ELF-1 (cell line): ENCODE data around the gene RIPK4.

ENCODE experiments used
- DNase-seq: peaks from one replicate; pipeline ENCODE4 v3.0.0-alpha.2; 2016; ENCODE audit warnings: low read depth, low spot score

The RIPK4 gene

GRCh38 chr21:41753006-41753898, 13.6 kb downstream of the RIPK4 start:
- no peak for DNase-seq

GRCh38 chr21:41752231-41752681, 14.6 kb downstream of the RIPK4 start:
- peak; percentile 65 for DNase-seq

DNA sequence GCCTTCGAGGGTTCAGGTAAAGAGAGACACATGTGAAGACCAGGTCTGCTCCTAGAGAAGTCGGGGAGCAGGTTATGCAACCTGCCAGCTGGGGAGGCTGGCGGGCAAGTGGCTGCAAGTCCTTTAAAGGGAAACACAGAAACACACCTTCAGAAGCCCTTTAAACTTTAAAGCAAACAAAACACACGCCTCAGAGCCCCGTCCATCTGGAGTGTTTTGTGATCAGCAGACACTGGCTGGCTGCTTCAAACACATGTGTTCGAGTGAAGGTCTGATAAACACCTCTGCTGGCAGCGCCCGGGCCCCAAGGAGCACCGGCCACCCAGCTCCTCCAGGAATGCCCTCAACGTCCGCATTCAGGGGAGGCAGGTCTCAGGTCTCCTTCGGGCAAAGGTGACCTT, 15.2 kb downstream of the RIPK4 start:
- peak; percentile 60 for DNase-seq

- no peak for DNase-seq
These were observed 16.2 kb downstream of the RIPK4 start for GRCh38 chr21:41750532-41751151.

GRCh38 chr21:41750051-41750450, 16.8 kb downstream of the RIPK4 start:
- DNase-seq = no peak

- DNase-seq = no peak
These were observed 17.6 kb downstream of the RIPK4 start for GRCh38 chr21:41749286-41749685.

GRCh38 chr21:41747943-41748738, 18.7 kb downstream of the RIPK4 start:
- DNase-seq = no peak

DNA sequence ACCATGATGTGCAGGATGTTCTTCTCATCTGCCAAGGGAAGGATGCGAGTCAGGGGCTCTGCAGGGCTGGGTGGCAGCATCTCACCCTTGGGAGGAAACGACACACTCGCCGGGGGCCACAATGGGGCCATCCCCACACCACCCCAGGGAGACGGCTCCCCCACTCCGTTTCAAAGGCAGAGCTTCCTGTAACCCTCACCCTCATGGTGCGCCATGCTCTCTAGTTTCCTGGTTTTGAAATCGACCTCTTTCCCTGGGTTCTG, 20.2 kb downstream of the RIPK4 start:
- DNase-seq = no peak

DNA sequence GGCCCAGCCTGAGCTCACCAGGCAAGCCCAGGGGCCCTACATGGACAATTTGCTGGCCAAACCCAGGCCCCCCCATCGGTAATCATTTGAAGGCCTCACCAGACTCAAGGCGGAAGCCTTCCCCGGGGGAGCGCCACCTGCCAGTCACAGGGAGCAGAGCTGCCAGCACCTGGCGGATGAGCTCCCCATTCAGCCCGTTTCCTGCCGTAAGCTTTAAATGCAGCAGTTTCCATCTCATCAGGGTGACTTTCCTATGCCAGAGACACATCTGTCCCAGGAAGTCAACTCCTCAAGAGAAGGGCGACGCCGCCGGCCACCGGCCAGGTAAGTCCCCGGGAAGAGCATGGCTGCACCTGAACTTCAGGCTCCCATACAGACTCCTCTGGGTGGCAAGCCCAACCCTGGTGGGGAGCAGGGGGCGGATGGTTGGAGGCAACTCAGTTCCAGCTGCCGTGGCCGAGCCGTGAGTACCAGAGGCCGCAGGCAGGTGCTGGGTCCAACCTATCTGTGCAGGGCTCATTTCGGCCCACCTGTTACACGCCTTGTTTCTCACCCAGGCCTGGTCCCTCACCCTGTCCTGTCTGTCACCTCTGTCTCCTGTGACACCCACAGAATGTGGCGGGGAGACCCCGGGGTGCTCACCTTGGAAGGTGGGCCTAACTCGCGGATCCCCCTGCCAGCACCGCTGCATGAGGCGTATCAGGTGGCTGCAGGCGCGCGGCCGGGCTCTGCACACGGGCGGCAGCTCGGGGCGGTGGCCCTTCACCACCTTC, 20.7 kb downstream of the RIPK4 start:
- DNase-seq = no peak

GRCh38 chr21:41745026-41745820, 21.6 kb downstream of the RIPK4 start:
- DNase-seq = no peak

DNA sequence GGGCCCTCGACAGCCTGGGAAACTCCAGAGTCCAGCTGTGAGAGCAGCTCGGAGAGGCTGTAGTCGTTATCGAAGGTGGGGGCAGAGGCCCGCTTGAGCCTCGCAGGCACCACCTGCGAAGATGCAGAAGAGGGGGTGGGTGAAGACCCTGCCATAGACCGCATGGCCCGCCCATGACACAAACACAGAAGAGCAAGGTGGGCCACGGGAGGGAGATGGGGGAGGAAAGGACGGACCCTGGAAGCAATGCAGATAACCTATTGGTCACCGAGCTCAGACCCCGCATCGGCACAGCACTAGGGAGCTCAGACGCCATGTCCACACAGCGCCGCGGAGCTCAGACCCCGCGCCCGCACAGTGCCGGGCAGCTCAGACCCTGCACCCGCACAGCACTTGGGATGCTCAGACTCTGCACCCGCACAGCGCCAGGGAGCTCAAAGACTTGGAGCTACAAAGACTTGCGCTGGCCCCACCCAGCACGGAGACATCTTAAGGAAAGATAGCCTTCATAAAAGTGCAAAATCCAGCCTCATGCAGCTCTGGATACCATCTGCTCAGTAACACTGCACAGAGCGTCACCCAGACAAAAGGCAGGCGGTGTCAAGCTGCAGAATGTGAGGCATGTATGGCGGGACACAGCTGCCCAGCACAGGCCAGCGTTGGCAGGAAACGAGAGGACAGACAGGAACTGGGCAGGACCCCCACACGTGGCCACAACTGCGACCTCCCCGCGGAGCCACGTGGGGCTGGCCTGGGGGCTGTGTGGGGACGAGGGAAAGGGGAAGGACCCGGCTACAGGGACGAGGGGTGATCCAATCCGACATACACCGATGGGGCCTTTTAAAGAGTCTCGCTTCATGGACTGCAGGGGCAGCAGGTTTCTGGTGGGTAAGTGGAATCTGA, 22.6 kb downstream of the RIPK4 start:
- no peak for DNase-seq

- DNase-seq = no peak
These were observed 23.4 kb downstream of the RIPK4 start for GRCh38 chr21:41743321-41744027.

- DNase-seq = no peak
These were observed 24.6 kb downstream of the RIPK4 start for GRCh38 chr21:41742073-41742875.

GRCh38 chr21:41741253-41742072, 25.4 kb downstream of the RIPK4 start:
- no peak for DNase-seq

GRCh38 chr21:41740604-41741252, 26.1 kb downstream of the RIPK4 start:
- DNase-seq = no peak

GRCh38 chr21:41739936-41740335, 26.9 kb downstream of the RIPK4 start:
- DNase-seq = no peak

DNA sequence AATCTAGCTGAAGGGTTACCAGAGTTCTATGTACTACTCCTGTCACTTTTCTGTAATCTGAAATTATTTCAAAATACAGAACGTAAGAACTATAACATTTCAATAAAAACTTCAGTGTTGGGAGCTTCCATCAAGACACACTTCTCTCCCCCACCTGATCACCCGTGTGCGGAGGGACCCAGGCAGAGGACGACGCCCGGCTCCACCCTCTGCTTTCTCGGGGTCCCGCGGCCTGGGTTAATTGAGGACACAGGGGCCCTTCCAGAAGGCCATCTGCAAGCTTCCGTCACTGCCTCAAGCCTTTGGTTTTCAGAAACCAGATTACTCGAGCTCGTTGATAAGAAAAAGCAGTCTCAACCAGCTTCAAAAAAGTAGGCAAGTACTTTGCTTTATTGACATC, 27.8 kb downstream of the RIPK4 start:
- no peak for DNase-seq
